K562 (cell line): ENCODE results near the gene SLC22A4.

Experiments used
- BRCA1 ChIP-seq, 2 experiments: fragments of 450-650 bp in 1 of 2; sonication (generic) in 1 of 2; formaldehyde crosslinking in 1 of 2; IDR thresholded peaks; 2 replicates each; pipeline versions ENCODE4 v1.5.0 to v1.6.1; 2017 to 2020; ENCODE audit warnings: mild to moderate bottlenecking in 1 of 2, missing genetic modification reagents in 1 of 2
- CHD1 ChIP-seq: fragments of 200-600 bp; sonication (generic); IDR thresholded peaks from one replicate; pipeline ENCODE4 v1.6.1; 2012; ENCODE audit warnings: mild to moderate bottlenecking, moderate library complexity, low read length, inconsistent platforms
- DNMT1 ChIP-seq: fragments of 450-650 bp; IDR thresholded peaks from 2 replicates; pipeline ENCODE4 v1.6.1; 2016; ENCODE audit warnings: antibody characterized with exemption, mild to moderate bottlenecking
- ESRRA ChIP-seq: fragments of 450-650 bp; IDR thresholded peaks from 2 replicates; pipeline ENCODE4 v1.6.1; 2014; ENCODE audit warnings: low read depth, mild to moderate bottlenecking, moderate library complexity, borderline replicate concordance
- KAT7 ChIP-seq: sonication (generic); formaldehyde crosslinking; IDR thresholded peaks from 2 replicates; pipeline ENCODE4 v1.8.0; 2022; ENCODE audit warnings: missing genetic modification reagents, mild to moderate bottlenecking, borderline replicate concordance
- PREB ChIP-seq: sonication (generic); formaldehyde crosslinking; IDR thresholded peaks from 2 replicates; pipeline ENCODE4 v1.8.1; 2023; ENCODE audit warnings: mild to moderate bottlenecking, missing genetic modification reagents
- RERE ChIP-seq: sonication (generic); formaldehyde crosslinking; IDR thresholded peaks from 2 replicates; pipeline ENCODE4 v1.8.0; 2023; ENCODE audit warnings: missing genetic modification reagents, mild to moderate bottlenecking, borderline replicate concordance
- SIN3A ChIP-seq, 2 experiments: fragments of 150-350 bp in 1 of 2; IDR thresholded peaks; 2 replicates each; pipeline ENCODE4 v1.6.1; 2011 to 2016; ENCODE audit warnings: borderline replicate concordance in 2 of 2, low read depth in 2 of 2, low read length in 2 of 2, mild to moderate bottlenecking in 2 of 2, moderate library complexity in 2 of 2; ENCODE audit not compliant: control insufficient read depth in 1 of 2
- SRSF1 ChIP-seq: fragments of 200-400 bp; formaldehyde crosslinking; IDR thresholded peaks from 2 replicates; pipeline ENCODE4 v1.6.1; 2017; ENCODE audit warnings: mild to moderate bottlenecking, low read depth, low read length, moderate library complexity
- USF1 ChIP-seq: sonication (generic); formaldehyde crosslinking; IDR thresholded peaks from 2 replicates; pipeline ENCODE4 v1.9.0; 2022; ENCODE audit warnings: mild to moderate bottlenecking, missing genetic modification reagents
- ZNF184 ChIP-seq: sonication (generic); formaldehyde crosslinking; IDR thresholded peaks from 2 replicates; pipeline ENCODE4 v1.5.0; 2020; ENCODE audit warnings: missing genetic modification reagents
- TF ChIP-seq, protein P1 (sequence below), 3 experiments: IDR thresholded peaks in 2 of 3; conservative IDR thresholded peaks in 1 of 3; 2 replicates each; pipeline ENCODE4 v1.5.1; 2011 to 2012; ENCODE audit warnings: low read length in 3 of 3, mild to moderate bottlenecking in 3 of 3, control low read depth in 2 of 3, improper control_type of control experiment in 1 of 3, inconsistent platforms in 1 of 3, low read depth in 1 of 3, mixed read lengths in 1 of 3, moderate library complexity in 1 of 3; ENCODE audit not compliant: insufficient read depth in 2 of 3
- TF ChIP-seq, protein P2 (sequence below), 2 experiments: fragments of 450-650 bp; formaldehyde crosslinking in 1 of 2; IDR thresholded peaks; 2 replicates each; pipeline versions ENCODE4 v1.4.0 to v1.6.1; 2014 to 2020; ENCODE audit warnings: mild to moderate bottlenecking in 2 of 2, borderline replicate concordance in 1 of 2, low read depth in 1 of 2

DNA sequence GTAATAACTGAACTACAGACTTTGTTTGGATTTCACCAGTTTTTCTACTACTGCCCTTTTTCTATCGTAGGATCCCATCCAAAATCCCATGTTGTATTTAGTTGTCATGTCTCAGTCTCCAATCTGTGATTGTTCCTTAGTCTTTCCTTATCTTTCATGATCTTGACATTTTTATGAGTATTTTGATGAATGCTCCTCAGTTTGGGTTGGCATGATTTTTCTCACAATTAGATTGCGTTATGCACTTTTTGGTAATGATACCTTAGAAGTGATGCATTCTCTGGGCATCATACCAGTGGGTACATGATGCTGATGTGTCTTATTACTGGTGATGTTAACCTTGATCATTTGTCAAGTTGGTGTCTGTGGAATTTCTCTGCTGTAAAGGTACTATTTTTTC is 5.7 kb downstream of the SLC22A4 start:
- TF ChIP-seq ESRRA (no peak), KAT7 (CRISPR knock-in tag) (no peak), SRSF1 (no peak), DNMT1 (no peak), USF1 (CRISPR knock-in tag) (no peak), ZNF184 (no peak), RERE (CRISPR knock-in tag) (no peak), CHD1 (no peak), BRCA1 (IDR thresholded peaks at IDR 0.05) (no peak), BRCA1 (CRISPR knock-in tag; IDR thresholded peaks at IDR 0.05) (no peak), PREB (no peak), SIN3A (IDR thresholded peaks at IDR 0.05; ENCODE audit: borderline replicate concordance in 2 of 2, control insufficient read depth in 1 of 2, low read depth in 2 of 2, low read length in 2 of 2) (no peak)
- TF ChIP-seq, protein P1, sequence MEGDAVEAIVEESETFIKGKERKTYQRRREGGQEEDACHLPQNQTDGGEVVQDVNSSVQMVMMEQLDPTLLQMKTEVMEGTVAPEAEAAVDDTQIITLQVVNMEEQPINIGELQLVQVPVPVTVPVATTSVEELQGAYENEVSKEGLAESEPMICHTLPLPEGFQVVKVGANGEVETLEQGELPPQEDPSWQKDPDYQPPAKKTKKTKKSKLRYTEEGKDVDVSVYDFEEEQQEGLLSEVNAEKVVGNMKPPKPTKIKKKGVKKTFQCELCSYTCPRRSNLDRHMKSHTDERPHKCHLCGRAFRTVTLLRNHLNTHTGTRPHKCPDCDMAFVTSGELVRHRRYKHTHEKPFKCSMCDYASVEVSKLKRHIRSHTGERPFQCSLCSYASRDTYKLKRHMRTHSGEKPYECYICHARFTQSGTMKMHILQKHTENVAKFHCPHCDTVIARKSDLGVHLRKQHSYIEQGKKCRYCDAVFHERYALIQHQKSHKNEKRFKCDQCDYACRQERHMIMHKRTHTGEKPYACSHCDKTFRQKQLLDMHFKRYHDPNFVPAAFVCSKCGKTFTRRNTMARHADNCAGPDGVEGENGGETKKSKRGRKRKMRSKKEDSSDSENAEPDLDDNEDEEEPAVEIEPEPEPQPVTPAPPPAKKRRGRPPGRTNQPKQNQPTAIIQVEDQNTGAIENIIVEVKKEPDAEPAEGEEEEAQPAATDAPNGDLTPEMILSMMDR (IDR thresholded peaks at IDR 0.05 in 2 of 3, conservative IDR thresholded peaks at IDR 0.05 in 1 of 3; ENCODE audit: insufficient read depth in 2 of 3, low read depth in 1 of 3, low read length in 3 of 3), result no peak
- TF ChIP-seq, protein P2, sequence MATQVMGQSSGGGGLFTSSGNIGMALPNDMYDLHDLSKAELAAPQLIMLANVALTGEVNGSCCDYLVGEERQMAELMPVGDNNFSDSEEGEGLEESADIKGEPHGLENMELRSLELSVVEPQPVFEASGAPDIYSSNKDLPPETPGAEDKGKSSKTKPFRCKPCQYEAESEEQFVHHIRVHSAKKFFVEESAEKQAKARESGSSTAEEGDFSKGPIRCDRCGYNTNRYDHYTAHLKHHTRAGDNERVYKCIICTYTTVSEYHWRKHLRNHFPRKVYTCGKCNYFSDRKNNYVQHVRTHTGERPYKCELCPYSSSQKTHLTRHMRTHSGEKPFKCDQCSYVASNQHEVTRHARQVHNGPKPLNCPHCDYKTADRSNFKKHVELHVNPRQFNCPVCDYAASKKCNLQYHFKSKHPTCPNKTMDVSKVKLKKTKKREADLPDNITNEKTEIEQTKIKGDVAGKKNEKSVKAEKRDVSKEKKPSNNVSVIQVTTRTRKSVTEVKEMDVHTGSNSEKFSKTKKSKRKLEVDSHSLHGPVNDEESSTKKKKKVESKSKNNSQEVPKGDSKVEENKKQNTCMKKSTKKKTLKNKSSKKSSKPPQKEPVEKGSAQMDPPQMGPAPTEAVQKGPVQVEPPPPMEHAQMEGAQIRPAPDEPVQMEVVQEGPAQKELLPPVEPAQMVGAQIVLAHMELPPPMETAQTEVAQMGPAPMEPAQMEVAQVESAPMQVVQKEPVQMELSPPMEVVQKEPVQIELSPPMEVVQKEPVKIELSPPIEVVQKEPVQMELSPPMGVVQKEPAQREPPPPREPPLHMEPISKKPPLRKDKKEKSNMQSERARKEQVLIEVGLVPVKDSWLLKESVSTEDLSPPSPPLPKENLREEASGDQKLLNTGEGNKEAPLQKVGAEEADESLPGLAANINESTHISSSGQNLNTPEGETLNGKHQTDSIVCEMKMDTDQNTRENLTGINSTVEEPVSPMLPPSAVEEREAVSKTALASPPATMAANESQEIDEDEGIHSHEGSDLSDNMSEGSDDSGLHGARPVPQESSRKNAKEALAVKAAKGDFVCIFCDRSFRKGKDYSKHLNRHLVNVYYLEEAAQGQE (IDR thresholded peaks at IDR 0.05; ENCODE audit: borderline replicate concordance), result no peak
- TF ChIP-seq, protein P2 (CRISPR knock-in tag; IDR thresholded peaks at IDR 0.05; ENCODE audit: low read depth), result no peak
